ENCODE measurements around the gene TSC22D3.

DNA sequence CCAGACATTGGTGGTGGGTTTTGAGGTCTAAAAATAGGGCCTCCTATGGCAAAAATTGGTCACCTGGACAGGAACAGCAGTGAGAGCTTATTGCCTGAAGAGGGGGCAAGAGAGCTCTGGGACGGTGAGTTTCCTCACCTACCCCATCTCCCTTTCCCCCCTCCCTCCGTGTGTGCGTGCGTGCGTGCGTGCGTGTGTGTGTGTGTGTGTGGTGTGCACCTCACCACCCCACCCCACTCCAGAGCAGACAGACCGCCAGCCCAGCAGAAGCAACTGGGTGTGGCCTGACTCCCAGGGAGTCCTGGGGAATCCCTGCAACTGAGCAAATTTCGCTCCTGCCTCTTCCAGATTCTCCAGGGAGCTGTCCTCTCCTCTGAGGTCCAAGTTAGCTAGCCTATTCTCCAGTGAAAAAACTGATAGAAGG lies 102.6 kb downstream of the TSC22D3 start:
- TF ChIP-seq, protein P1, sequence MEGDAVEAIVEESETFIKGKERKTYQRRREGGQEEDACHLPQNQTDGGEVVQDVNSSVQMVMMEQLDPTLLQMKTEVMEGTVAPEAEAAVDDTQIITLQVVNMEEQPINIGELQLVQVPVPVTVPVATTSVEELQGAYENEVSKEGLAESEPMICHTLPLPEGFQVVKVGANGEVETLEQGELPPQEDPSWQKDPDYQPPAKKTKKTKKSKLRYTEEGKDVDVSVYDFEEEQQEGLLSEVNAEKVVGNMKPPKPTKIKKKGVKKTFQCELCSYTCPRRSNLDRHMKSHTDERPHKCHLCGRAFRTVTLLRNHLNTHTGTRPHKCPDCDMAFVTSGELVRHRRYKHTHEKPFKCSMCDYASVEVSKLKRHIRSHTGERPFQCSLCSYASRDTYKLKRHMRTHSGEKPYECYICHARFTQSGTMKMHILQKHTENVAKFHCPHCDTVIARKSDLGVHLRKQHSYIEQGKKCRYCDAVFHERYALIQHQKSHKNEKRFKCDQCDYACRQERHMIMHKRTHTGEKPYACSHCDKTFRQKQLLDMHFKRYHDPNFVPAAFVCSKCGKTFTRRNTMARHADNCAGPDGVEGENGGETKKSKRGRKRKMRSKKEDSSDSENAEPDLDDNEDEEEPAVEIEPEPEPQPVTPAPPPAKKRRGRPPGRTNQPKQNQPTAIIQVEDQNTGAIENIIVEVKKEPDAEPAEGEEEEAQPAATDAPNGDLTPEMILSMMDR (IDR thresholded peaks at IDR 0.05; ENCODE audit: poor library complexity) = peak; percentile 75
- TF ChIP-seq EZH2 (IDR thresholded peaks at IDR 0.05; ENCODE audit: borderline replicate concordance) = no peak
- no peak for TF ChIP-seq EZH2phosphoT487 (IDR thresholded peaks at IDR 0.05; ENCODE audit: low read depth, severe bottlenecking, unreplicated experiment)

Measured in hepatocyte (in vitro differentiated cells).